NCI-H1105 treated with DMSO at 0.1 percent for 48 hours (cell line): ENCODE results near the gene ASIC1.
"Not testable (repeated sequence)": the region's sequence is repeated elsewhere in the genome, so short reads cannot be mapped to it uniquely, and the experiment has no call there.

Source experiments
- DNase-seq: peaks from one replicate; lab custom pipeline; 2025; lab: John Stamatoyannopoulos, UW

ASIC1 gene

GRCh38 chr12:50057000-50057841, at the start of gene ASIC1:
ASIC1 (plus strand) TSS chr12:50057596; CDS start chr12:50058767, 1,171 bp downstream.
- peak; percentile 30 for DNase-seq

GRCh38 chr12:50013361-50014147, 43.8 kb upstream of the ASIC1 start:
- DNase-seq = no peak

- no peak for DNase-seq
Observed at GRCh38 chr12:50014342-50014741, 43.1 kb upstream of the ASIC1 start.

- no peak for DNase-seq
Observed at GRCh38 chr12:50016501-50017475, 40.6 kb upstream of the ASIC1 start.

- no peak for DNase-seq
Observed at GRCh38 chr12:50017641-50018040, 39.8 kb upstream of the ASIC1 start.

GRCh38 chr12:50018154-50018553, 39.2 kb upstream of the ASIC1 start:
- DNase-seq = no peak

- no peak for DNase-seq
Observed at GRCh38 chr12:50018968-50019367, 38.4 kb upstream of the ASIC1 start.

DNA sequence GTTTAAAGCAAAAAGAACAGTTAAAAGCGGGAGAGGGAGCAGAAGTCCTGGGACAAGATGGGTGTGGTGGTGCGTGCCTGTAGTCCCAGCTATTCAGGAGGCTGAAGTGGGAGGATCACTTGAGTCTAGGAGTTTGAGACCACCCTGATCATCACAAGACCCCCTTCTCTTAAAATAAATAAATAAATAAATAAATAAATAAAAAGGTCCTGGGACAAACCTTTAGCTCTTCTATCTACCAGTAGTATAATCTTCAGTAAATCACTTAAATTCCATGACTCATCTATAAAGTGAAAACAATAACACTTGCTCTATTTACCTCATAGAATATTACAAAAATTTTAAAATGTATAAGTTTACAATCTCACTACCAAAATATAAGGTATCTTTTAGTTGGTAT, 37.9 kb upstream of the ASIC1 start:
- no peak for DNase-seq

- no peak for DNase-seq
Observed at GRCh38 chr12:50021031-50021430, 36.4 kb upstream of the ASIC1 start.

- DNase-seq = no peak
Observed at GRCh38 chr12:50022903-50023302, 34.5 kb upstream of the ASIC1 start.

DNA sequence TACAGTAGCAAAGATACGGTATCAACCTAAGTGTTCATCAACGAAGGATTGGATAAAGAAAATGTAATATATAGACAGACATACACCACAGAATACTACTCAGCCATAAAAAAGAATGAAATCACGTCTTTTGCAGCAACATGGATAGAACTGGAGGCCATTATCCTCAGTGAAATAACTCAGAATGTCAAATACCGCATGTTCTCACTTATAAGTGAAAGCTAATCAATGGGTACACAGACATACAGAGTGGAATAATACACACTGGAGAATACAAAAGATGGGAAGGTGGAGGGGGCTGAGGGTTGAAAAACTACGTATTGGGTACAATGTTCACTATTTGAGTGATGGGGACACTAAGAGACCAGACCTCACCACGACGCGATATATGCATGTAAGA, 33.2 kb upstream of the ASIC1 start:
- DNase-seq = no peak

DNA sequence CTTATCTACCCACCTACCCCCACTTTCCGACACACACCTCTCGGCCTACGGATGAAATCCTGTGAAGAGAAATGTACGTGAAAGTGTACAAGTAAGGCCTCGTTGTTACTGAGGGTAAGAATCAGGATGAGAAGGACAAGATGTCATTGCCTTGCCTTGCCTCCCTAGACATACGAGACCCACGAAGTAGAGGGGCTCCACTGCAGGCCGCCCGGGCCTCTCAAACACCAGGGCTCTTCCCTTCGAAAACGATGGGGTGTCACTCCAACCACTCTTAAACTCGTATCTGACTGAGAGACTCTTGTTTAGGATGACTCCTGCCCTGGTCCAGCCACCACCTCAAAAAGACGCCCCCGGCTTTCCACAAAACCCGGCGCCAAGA, 32.6 kb upstream of the ASIC1 start:
- no peak for DNase-seq

- DNase-seq = peak; percentile 93
Observed at GRCh38 chr12:50025187-50026059, 32.0 kb upstream of the ASIC1 start, which contains the start of gene RACGAP1. RACGAP1 (minus strand) TSS chr12:50025494; CDS start chr12:50016715, 8,779 bp downstream.

GRCh38 chr12:50026691-50027090, 30.7 kb upstream of the ASIC1 start:
- DNase-seq = no peak

- DNase-seq = not testable (repeated sequence)
Observed at GRCh38 chr12:50030449-50030848, 26.9 kb upstream of the ASIC1 start.

DNA sequence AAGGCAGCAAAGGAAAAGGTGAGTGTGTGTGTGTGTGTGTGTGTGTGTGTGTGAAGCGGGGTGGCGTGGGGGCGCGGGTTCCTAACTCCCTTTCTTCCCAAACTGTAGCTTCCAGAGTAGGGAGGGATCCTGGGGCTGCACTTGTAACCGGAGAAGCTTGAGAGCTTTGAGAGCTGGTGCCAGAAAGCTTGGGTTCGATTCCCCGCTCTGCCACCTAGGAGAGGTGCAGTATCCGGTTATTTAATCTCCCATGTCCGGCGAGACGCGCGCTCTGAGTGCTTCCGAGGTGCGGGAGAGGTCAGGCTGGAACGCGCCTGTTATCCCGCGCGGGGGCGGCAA, 24.9 kb upstream of the ASIC1 start:
- DNase-seq = no peak

GRCh38 chr12:50032854-50033581, 24.4 kb upstream of the ASIC1 start:
- DNase-seq = no peak

DNA sequence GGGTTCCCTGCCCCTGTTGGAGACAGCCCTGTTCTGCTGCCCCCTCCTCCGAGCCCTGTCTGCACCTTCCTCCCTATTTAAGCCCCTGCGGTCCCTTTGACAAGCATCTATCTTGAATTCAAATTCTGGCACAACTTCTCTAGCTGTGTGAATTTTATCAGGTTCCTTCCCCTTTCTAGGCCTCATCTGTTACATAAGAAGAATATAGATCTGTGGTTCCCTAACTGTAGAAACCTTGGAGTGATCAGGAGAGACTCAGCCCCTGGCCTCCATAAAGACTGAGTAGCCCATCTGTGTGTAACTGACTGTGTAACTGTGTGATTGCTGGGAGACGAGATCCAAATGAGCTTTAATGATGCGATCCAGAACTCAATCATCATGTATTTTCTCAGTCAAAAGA, 19.1 kb upstream of the ASIC1 start:
- no peak for DNase-seq

- peak; percentile 29 for DNase-seq
Observed at GRCh38 chr12:50039151-50039835, 18.1 kb upstream of the ASIC1 start.

DNA sequence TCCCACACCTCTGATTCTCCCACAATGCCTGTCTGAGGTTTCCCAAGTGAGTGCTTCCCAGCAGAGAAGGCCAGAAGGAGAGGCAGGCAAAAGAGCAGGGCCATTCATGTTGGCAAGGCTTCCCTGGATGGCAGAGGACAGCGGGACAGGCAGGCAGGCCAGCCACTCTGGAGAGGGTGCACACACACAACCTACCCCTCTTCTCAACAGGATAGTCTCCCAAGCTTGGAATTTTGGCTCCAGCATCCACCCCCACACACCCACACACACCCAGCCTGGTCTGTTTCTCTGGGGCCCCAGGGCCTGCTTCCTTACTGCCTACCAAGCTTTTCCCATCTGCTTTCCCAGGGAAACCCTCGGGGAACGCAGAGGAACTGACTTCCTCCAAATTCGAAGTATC, 16.7 kb upstream of the ASIC1 start:
- no peak for DNase-seq
